Ishikawa (cell line): ENCODE measurements around the gene PTCHD1.

Experiments
- CEBPB ChIP-seq: IDR thresholded peaks from 2 replicates; pipeline ENCODE4 v1.6.1; 2012
- CREB1 ChIP-seq: IDR thresholded peaks from 2 replicates; pipeline ENCODE4 v1.6.1; 2012; ENCODE audit warnings: low read depth
- EGR1 ChIP-seq: IDR thresholded peaks from 2 replicates; pipeline ENCODE4 v1.6.1; 2012
- EP300 ChIP-seq: IDR thresholded peaks from 2 replicates; pipeline ENCODE4 v1.6.1; 2012; ENCODE audit warnings: borderline replicate concordance
- FOXM1 ChIP-seq: IDR thresholded peaks from 2 replicates; pipeline ENCODE4 v1.6.1; 2012; ENCODE audit warnings: low read depth, borderline replicate concordance
- NFIC ChIP-seq: IDR thresholded peaks from 2 replicates; pipeline ENCODE4 v1.6.1; 2012
- RAD21 ChIP-seq: IDR thresholded peaks from 2 replicates; pipeline ENCODE4 v1.6.1; 2012; ENCODE audit warnings: low read depth
- TAF1 ChIP-seq: IDR thresholded peaks from 2 replicates; pipeline ENCODE4 v1.6.1; 2012; ENCODE audit warnings: low read depth, mild to moderate bottlenecking
- TCF12 ChIP-seq: IDR thresholded peaks from 2 replicates; pipeline ENCODE4 v1.6.1; 2012; ENCODE audit warnings: low read depth
- TEAD4 ChIP-seq: IDR thresholded peaks from 2 replicates; pipeline ENCODE4 v1.6.1; 2012
- YY1 ChIP-seq: IDR thresholded peaks from 2 replicates; pipeline ENCODE4 v1.6.1; 2012; ENCODE audit warnings: low read depth
- ZBTB7A ChIP-seq: IDR thresholded peaks from 2 replicates; pipeline ENCODE4 v1.6.1; 2012; ENCODE audit warnings: low read depth
- TF ChIP-seq, protein P1 (sequence below): IDR thresholded peaks from 2 replicates; pipeline ENCODE4 v1.6.1; 2012
- TF ChIP-seq, protein P2 (sequence below): IDR thresholded peaks from 2 replicates; pipeline ENCODE4 v1.6.1; 2012
- TF ChIP-seq, protein P3 (sequence below): IDR thresholded peaks from 2 replicates; pipeline ENCODE4 v1.6.1; 2012; ENCODE audit warnings: low read depth, mild to moderate bottlenecking

PTCHD1 gene

DNA sequence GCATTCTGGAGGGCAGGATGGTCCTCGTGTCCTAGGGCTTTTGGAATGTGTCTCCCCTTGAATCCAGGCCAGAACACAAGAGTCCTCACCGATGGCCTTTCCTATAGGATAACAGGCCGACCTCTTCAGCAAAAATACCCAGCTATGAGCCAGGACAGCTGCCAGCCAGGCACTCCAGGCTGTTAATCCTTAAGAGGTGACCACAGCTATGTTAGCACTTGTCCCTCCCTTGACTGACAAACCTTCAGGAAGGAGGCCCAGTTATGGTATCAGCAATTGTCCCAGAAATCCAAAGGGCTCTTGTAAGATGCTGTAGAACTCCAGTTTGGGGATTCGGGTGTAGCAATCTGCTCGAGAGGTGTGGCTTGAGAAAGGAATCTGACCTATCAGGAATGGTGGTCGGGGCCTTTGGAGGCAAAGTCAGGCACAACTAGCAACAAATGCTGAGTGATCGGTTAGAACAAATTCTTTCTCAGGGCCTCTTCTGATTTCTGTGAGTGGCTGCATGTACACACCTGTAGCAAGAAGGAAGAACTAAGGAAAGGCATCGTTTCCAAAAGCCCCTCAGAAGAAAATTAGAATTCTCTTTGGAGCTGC lies 54.6 kb downstream of the PTCHD1 start:
- TF ChIP-seq ZBTB7A, result no peak
- TF ChIP-seq YY1, result no peak
- TF ChIP-seq, protein P1, sequence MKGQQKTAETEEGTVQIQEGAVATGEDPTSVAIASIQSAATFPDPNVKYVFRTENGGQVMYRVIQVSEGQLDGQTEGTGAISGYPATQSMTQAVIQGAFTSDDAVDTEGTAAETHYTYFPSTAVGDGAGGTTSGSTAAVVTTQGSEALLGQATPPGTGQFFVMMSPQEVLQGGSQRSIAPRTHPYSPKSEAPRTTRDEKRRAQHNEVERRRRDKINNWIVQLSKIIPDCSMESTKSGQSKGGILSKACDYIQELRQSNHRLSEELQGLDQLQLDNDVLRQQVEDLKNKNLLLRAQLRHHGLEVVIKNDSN, result no peak
- no peak for TF ChIP-seq TAF1

DNA sequence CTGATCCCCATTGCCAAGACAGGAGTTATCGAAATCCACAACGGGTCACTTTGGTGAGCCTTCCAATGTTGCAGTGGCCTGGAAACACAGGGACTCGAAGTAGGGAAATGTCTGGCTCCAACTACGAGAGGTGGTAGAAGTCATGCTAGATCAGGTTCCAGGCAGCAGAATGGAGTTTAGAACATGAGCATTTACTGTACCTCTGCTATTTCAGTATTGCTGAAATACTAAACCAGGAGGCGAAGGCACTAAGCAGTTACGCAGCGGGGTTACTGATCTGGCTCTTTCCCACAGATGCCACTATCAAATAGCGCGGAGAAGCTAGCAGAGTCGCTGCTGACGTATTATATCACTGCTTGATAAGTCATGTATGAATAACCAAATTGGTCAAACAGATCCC lies 56.3 kb downstream of the PTCHD1 start:
- TF ChIP-seq EP300 (peak; percentile 60), TAF1 (no peak), ZBTB7A (no peak), RAD21 (no peak), FOXM1 (peak; percentile 30; the same call in 1 of the 2 replicates), TCF12 (peak; percentile 55; the same call in 1 of the 2 replicates)
- TF ChIP-seq, protein P2, sequence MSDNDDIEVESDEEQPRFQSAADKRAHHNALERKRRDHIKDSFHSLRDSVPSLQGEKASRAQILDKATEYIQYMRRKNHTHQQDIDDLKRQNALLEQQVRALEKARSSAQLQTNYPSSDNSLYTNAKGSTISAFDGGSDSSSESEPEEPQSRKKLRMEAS, result no peak

DNA sequence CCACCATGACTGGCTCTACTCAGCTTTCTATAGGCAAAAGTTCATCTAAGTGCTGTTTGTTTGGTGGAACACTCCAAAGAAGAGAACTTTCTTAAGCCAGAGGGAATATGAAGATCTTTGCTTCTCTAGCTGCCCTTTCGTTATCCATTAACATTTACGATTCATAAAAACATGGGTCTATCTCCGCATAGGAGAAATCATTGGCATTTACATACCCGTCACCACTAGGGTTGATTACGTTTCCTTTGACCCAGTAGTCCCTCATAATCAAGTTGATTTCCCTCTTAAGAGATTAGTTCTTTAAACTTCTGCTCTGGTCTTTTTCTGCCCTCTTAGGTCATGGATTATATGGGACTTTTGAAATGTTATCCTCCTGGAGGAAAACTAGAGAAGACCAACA lies 57.5 kb downstream of the PTCHD1 start:
- TF ChIP-seq ZBTB7A, result no peak
- no peak for TF ChIP-seq NFIC
- TF ChIP-seq, protein P1, result no peak
- TF ChIP-seq CREB1, result no peak
- TF ChIP-seq, protein P2, result no peak
- TF ChIP-seq TEAD4, result no peak
- no peak for TF ChIP-seq FOXM1
- TF ChIP-seq, protein P3, sequence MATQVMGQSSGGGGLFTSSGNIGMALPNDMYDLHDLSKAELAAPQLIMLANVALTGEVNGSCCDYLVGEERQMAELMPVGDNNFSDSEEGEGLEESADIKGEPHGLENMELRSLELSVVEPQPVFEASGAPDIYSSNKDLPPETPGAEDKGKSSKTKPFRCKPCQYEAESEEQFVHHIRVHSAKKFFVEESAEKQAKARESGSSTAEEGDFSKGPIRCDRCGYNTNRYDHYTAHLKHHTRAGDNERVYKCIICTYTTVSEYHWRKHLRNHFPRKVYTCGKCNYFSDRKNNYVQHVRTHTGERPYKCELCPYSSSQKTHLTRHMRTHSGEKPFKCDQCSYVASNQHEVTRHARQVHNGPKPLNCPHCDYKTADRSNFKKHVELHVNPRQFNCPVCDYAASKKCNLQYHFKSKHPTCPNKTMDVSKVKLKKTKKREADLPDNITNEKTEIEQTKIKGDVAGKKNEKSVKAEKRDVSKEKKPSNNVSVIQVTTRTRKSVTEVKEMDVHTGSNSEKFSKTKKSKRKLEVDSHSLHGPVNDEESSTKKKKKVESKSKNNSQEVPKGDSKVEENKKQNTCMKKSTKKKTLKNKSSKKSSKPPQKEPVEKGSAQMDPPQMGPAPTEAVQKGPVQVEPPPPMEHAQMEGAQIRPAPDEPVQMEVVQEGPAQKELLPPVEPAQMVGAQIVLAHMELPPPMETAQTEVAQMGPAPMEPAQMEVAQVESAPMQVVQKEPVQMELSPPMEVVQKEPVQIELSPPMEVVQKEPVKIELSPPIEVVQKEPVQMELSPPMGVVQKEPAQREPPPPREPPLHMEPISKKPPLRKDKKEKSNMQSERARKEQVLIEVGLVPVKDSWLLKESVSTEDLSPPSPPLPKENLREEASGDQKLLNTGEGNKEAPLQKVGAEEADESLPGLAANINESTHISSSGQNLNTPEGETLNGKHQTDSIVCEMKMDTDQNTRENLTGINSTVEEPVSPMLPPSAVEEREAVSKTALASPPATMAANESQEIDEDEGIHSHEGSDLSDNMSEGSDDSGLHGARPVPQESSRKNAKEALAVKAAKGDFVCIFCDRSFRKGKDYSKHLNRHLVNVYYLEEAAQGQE, result no peak
- no peak for TF ChIP-seq EGR1
- TF ChIP-seq RAD21, result no peak
- no peak for TF ChIP-seq TAF1
- no peak for TF ChIP-seq TCF12
- TF ChIP-seq CEBPB, result no peak
- TF ChIP-seq YY1, result no peak
- TF ChIP-seq EP300, result no peak

GRCh38 chrX:23394421-23394820 lies 59.8 kb downstream of the PTCHD1 start:
- TF ChIP-seq TAF1 (no peak), EP300 (no peak), NFIC (peak; percentile 30; the same call in 1 of the 2 replicates)

GRCh38 chrX:23396263-23396662 lies 61.6 kb downstream of the PTCHD1 start:
- TF ChIP-seq, protein P1, result no peak
- no peak for TF ChIP-seq TEAD4
- TF ChIP-seq CREB1, result no peak
- no peak for TF ChIP-seq NFIC
- TF ChIP-seq ZBTB7A, result no peak
- TF ChIP-seq TAF1, result no peak
- no peak for TF ChIP-seq EP300
- TF ChIP-seq, protein P3, result no peak
- TF ChIP-seq YY1, result no peak
- TF ChIP-seq, protein P2, result no peak
- no peak for TF ChIP-seq EGR1
- TF ChIP-seq CEBPB, result no peak

GRCh38 chrX:23398570-23398969 lies 63.9 kb downstream of the PTCHD1 start:
- no peak for TF ChIP-seq EGR1
- TF ChIP-seq RAD21, result no peak
- no peak for TF ChIP-seq NFIC
- TF ChIP-seq, protein P2, result no peak
- TF ChIP-seq, protein P3, result no peak
- TF ChIP-seq ZBTB7A, result no peak
- no peak for TF ChIP-seq TAF1
- TF ChIP-seq YY1, result no peak
- no peak for TF ChIP-seq CEBPB
- no peak for TF ChIP-seq CREB1
- TF ChIP-seq EP300, result no peak
- TF ChIP-seq FOXM1, result no peak
- no peak for TF ChIP-seq TEAD4
- TF ChIP-seq, protein P1, result no peak
- TF ChIP-seq TCF12, result no peak
